ENCODE measurements around the gene TBC1D5.

TBC1D5 gene

GRCh38 chr3:17119201-17120072 is 623.0 kb downstream of the TBC1D5 start:
- Histone ChIP-seq H3K36me3 (ENCODE audit: insufficient read depth) (no peaks in the 10 kb centered on the region), H3K4me1 (ENCODE audit: low read depth, poor library complexity, severe bottlenecking) (no peaks in the 10 kb centered on the region)

GRCh38 chr3:17118771-17119170 is 623.7 kb downstream of the TBC1D5 start:
- H3K4me1 ChIP-seq (ENCODE audit: low read depth, poor library complexity, severe bottlenecking), result no peaks in the 10 kb centered on the region
- H3K27me3 ChIP-seq (ENCODE audit: insufficient read depth, low read depth), result no peaks in the 10 kb centered on the region
- H3K9ac ChIP-seq, result no peak overlapping the region
- H4K20me1 ChIP-seq (ENCODE audit: insufficient read depth), result no peaks in the 10 kb centered on the region
- H3K79me2 ChIP-seq (ENCODE audit: insufficient read depth, low read depth), result no peaks in the 10 kb centered on the region
- H2AFZ ChIP-seq (ENCODE audit: low read depth), result no peak overlapping the region
- no peak overlapping the region for H3K27ac ChIP-seq
- H3K36me3 ChIP-seq (ENCODE audit: insufficient read depth), result no peaks in the 10 kb centered on the region
- H3K4me2 ChIP-seq, result no peak overlapping the region
- TF ChIP-seq, protein P1, sequence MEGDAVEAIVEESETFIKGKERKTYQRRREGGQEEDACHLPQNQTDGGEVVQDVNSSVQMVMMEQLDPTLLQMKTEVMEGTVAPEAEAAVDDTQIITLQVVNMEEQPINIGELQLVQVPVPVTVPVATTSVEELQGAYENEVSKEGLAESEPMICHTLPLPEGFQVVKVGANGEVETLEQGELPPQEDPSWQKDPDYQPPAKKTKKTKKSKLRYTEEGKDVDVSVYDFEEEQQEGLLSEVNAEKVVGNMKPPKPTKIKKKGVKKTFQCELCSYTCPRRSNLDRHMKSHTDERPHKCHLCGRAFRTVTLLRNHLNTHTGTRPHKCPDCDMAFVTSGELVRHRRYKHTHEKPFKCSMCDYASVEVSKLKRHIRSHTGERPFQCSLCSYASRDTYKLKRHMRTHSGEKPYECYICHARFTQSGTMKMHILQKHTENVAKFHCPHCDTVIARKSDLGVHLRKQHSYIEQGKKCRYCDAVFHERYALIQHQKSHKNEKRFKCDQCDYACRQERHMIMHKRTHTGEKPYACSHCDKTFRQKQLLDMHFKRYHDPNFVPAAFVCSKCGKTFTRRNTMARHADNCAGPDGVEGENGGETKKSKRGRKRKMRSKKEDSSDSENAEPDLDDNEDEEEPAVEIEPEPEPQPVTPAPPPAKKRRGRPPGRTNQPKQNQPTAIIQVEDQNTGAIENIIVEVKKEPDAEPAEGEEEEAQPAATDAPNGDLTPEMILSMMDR (conservative IDR thresholded peaks at IDR 0.05; ENCODE audit: low read depth, low read length), result no peak
- no peak overlapping the region for H3K4me3 ChIP-seq (IDR thresholded peaks at IDR 0.05; ENCODE audit: insufficient read depth, low read depth, low read length)

More at GRCh38 chr3:17119201-17120072, 623.0 kb downstream of the TBC1D5 start:
- H4K20me1 ChIP-seq (ENCODE audit: insufficient read depth), result no peaks in the 10 kb centered on the region
- H3K9ac ChIP-seq, result no peak overlapping the region
- no peak overlapping the region for H3K4me3 ChIP-seq (IDR thresholded peaks at IDR 0.05; ENCODE audit: insufficient read depth, low read depth, low read length)
- no peak overlapping the region for H3K4me2 ChIP-seq
- no peaks in the 10 kb centered on the region for H3K79me2 ChIP-seq (ENCODE audit: insufficient read depth, low read depth)
- no peaks in the 10 kb centered on the region for H3K27me3 ChIP-seq (ENCODE audit: insufficient read depth, low read depth)
- no peak overlapping the region for H2AFZ ChIP-seq (ENCODE audit: low read depth)
- no peak overlapping the region for H3K27ac ChIP-seq
- TF ChIP-seq, protein P1 (conservative IDR thresholded peaks at IDR 0.05; ENCODE audit: low read depth, low read length), result no peak

GRCh38 chr3:17116007-17116600 is 626.3 kb downstream of the TBC1D5 start:
- no peak overlapping the region for H3K4me3 ChIP-seq (IDR thresholded peaks at IDR 0.05; ENCODE audit: insufficient read depth, low read depth, low read length)
- H3K36me3 ChIP-seq (ENCODE audit: insufficient read depth), result no peaks in the 10 kb centered on the region
- no peak overlapping the region for H2AFZ ChIP-seq (ENCODE audit: low read depth)
- TF ChIP-seq, protein P1 (conservative IDR thresholded peaks at IDR 0.05; ENCODE audit: low read depth, low read length), result no peak
- H4K20me1 ChIP-seq (ENCODE audit: insufficient read depth), result no peaks in the 10 kb centered on the region
- H3K79me2 ChIP-seq (ENCODE audit: insufficient read depth, low read depth), result no peaks in the 10 kb centered on the region
- H3K27ac ChIP-seq, result no peak overlapping the region
- no peaks in the 10 kb centered on the region for H3K4me1 ChIP-seq (ENCODE audit: low read depth, poor library complexity, severe bottlenecking)
- H3K27me3 ChIP-seq (ENCODE audit: insufficient read depth, low read depth), result no peaks in the 10 kb centered on the region
- no peak overlapping the region for H3K9ac ChIP-seq
- no peak overlapping the region for H3K4me2 ChIP-seq

DNA sequence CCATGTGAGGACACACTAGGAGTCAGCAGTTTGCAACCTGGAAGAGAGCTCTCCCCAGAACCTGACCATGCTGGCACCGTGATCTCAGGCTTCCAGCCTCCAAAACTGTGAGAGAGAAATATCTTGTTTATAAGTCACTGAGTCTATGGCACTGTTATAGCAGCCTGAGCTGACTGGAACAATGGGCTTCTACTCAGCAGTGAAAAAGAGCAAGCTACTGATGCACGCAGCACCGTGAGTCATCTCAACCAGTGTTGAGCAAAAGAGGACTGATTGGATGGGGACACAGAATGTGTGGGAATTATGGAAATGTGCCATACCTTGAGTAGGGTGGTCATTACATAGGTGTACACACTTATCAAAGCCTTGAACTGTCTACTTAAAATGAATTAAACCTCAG is 627.2 kb downstream of the TBC1D5 start:
- Histone ChIP-seq H3K4me1 (ENCODE audit: low read depth, poor library complexity, severe bottlenecking) (no peaks in the 10 kb centered on the region), H3K27ac (no peak overlapping the region), H3K4me2 (no peak overlapping the region), H3K9ac (no peak overlapping the region), H3K27me3 (ENCODE audit: insufficient read depth, low read depth) (no peaks in the 10 kb centered on the region), H4K20me1 (ENCODE audit: insufficient read depth) (no peaks in the 10 kb centered on the region), H3K4me3 (IDR thresholded peaks at IDR 0.05; ENCODE audit: insufficient read depth, low read depth, low read length) (no peak overlapping the region), H2AFZ (ENCODE audit: low read depth) (no peak overlapping the region), H3K79me2 (ENCODE audit: insufficient read depth, low read depth) (no peaks in the 10 kb centered on the region), H3K36me3 (ENCODE audit: insufficient read depth) (no peaks in the 10 kb centered on the region)
- TF ChIP-seq, protein P1 (conservative IDR thresholded peaks at IDR 0.05; ENCODE audit: low read depth, low read length), result no peak
